ENCODE data around the gene FKBP5.
"Not testable (repeated sequence)": the region's sequence is repeated elsewhere in the genome, so short reads cannot be mapped to it uniquely, and the experiment has no call there.

FKBP5 gene

GRCh38 chr6:35539223-35539622 lies 149.5 kb downstream of the FKBP5 start:
- DNase-seq (ENCODE audit: low spot score) = no peak

DNA sequence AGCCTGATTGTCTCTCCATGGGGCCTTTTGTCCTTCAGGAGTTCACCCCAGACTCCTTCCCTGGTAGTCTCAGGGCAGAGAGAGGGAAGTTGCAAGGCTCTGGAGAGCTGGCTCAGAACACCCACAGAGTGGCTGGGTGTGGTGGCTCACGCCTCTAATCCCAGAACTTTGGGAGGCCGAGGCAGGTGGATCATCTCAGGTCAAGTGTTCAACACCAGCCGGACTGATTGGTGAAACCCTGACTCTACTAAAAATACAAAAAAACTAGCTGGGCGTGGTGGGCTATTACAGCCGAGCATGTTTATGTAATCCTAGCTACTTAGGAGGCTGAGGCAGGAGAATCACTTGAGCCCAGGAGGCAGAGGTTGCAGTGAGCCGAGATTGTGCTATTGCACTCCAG lies 152.9 kb downstream of the FKBP5 start:
- DNase-seq (ENCODE audit: low spot score) = not testable (repeated sequence)

GRCh38 chr6:35534407-35535170 lies 154.1 kb downstream of the FKBP5 start:
- DNase-seq (ENCODE audit: low spot score) = no peak

- no peak for DNase-seq (ENCODE audit: low spot score)
Measured at GRCh38 chr6:35533981-35534380, 154.7 kb downstream of the FKBP5 start.

DNA sequence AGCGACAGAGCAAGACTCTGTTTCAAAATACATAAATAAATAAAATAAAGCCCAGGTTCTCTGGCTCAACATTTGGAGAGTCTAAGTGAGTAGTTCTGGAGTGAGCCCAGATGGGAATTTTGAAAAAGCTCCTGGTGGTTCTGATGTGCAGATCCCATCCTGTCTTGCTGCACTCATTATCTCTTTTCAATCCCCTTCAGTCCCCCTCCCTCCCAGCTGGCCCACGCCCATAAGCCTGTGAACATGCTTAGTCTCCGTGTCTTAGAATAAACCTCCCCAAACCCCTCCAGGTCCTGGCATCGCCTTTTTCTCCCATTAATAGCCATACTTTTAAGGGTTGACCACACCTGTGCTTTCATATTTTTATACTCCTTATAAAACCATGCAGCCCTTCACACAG lies 156.6 kb downstream of the FKBP5 start:
- DNase-seq (ENCODE audit: low spot score) = no peak

DNA sequence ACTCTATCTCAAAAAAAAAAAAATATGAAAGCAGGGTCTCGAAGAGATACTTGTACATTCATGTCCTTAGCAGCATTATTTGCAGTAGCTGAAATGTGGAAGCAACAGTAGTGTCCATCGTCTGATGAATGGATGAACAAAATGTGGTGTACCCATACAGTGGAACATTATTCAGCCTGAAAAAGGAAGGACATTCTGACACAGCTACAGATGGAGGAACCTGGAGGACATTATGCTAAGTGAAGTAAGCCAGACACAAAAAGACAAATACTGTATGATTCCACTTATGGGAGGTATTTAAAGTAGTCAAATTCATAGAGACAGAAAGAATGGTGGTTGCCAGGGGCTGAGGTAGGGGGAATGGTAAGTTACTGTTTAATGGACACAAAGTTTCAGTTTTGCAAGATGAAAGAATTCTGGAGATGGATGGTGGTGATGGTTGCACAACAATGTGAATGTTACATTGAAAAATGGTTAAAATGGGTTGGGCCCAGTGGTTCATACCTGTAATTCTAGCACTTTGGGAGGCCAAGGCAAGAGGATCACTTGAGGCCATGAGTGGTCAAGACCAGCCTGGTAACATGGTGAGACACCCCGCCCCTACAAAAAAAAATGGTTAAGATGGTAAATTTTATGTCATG lies 164.2 kb downstream of the FKBP5 start:
- DNase-seq (ENCODE audit: low spot score) = no peak

Measured in NAMALWA (cell line).